Eye (tissue), 1 donor: ENCODE data around the gene ARHGDIG.

ENCODE experiments used
- DNase-seq: peaks from one replicate; pipeline ENCODE4 v3.0.0-alpha.2; 2015

The ARHGDIG gene

GRCh38 chr16:281660-282255 is 1.4 kb downstream of the ARHGDIG start:
- no peak for DNase-seq

GRCh38 chr16:282491-282890 is 2.1 kb downstream of the ARHGDIG start:
- no peak for DNase-seq

GRCh38 chr16:283033-283805 is 2.8 kb downstream of the ARHGDIG start, which contains the start of gene PDIA2:
PDIA2 (plus strand) TSS chr16:283164; CDS start chr16:283170, 6 bp downstream.
- DNase-seq, result no peak

- no peak for DNase-seq
Observed at GRCh38 chr16:284204-285120, 4.1 kb downstream of the ARHGDIG start.

- DNase-seq, result no peak
Observed at GRCh38 chr16:285146-286055, 5.0 kb downstream of the ARHGDIG start.

- DNase-seq, result no peak
Observed at GRCh38 chr16:286491-287297, 6.3 kb downstream of the ARHGDIG start.

GRCh38 chr16:287298-287811 is 7.0 kb downstream of the ARHGDIG start:
- DNase-seq, result no peak

GRCh38 chr16:287981-288920 is 7.9 kb downstream of the ARHGDIG start:
- DNase-seq, result no peak

GRCh38 chr16:289395-289997 is 9.1 kb downstream of the ARHGDIG start:
- no peak for DNase-seq

- no peak for DNase-seq
Observed at GRCh38 chr16:290015-290680, 9.8 kb downstream of the ARHGDIG start.

- no peak for DNase-seq
Observed at GRCh38 chr16:290681-291405, 10.5 kb downstream of the ARHGDIG start.

GRCh38 chr16:291539-291938 is 11.1 kb downstream of the ARHGDIG start:
- no peak for DNase-seq

GRCh38 chr16:293043-293775 is 12.8 kb downstream of the ARHGDIG start:
- DNase-seq, result no peak

GRCh38 chr16:296276-296675 is 15.9 kb downstream of the ARHGDIG start:
- no peak for DNase-seq

- no peak for DNase-seq
Observed at GRCh38 chr16:296806-297510, 16.6 kb downstream of the ARHGDIG start.

- no peak for DNase-seq
Observed at GRCh38 chr16:297832-298231, 17.4 kb downstream of the ARHGDIG start.

GRCh38 chr16:301235-301634 is 20.8 kb downstream of the ARHGDIG start:
- DNase-seq, result no peak
